HL-60 (cell line): ENCODE data around the gene SERINC1.

Experiments
- DNase-seq, 2 experiments: peaks; one replicate each; pipeline ENCODE4 v3.0.0-alpha.2; 2010 to 2020; ENCODE audit warnings: low read depth in 1 of 2, low spot score in 1 of 2
- H3K27ac ChIP-seq: fragments of 250-450 bp; sonication (Bioruptor Pico); replicated peaks from 2 replicates; pipeline ENCODE4 v1.5.1; 2020; ENCODE audit warnings: mild to moderate bottlenecking, moderate library complexity
- H3K27me3 ChIP-seq: fragments of 250-450 bp; sonication (Bioruptor Pico); 2 replicates; pipeline ENCODE4 v1.5.1; 2021; ENCODE audit warnings: mild to moderate bottlenecking, moderate library complexity; ENCODE audit not compliant: insufficient read depth, poor library complexity, severe bottlenecking
- H3K4me3 ChIP-seq: replicated peaks from 2 replicates; pipeline ENCODE4 v1.5.1; 2011; ENCODE audit warnings: mild to moderate bottlenecking, control low read depth, low read length; ENCODE audit not compliant: insufficient read depth
- CTCF ChIP-seq: IDR thresholded peaks from one replicate; pipeline ENCODE4 v1.5.1; 2011; ENCODE audit warnings: low read length, control low read depth, inconsistent platforms; ENCODE audit not compliant: insufficient read depth
- GABPA ChIP-seq: IDR thresholded peaks from 2 replicates; pipeline ENCODE4 v1.6.1; 2012; ENCODE audit warnings: low read depth
- POLR2AphosphoS5 ChIP-seq: IDR thresholded peaks from 2 replicates; pipeline ENCODE4 v1.6.1; 2012; ENCODE audit warnings: low read depth
- SPI1 ChIP-seq: IDR thresholded peaks from 2 replicates; pipeline ENCODE4 v1.6.1; 2012; ENCODE audit warnings: low read depth, mild to moderate bottlenecking, borderline replicate concordance
- TF ChIP-seq, protein P1 (sequence below): IDR thresholded peaks from 2 replicates; pipeline ENCODE4 v1.6.1; 2012; ENCODE audit warnings: low read depth; ENCODE audit not compliant: insufficient replicate concordance

SERINC1 gene

DNA sequence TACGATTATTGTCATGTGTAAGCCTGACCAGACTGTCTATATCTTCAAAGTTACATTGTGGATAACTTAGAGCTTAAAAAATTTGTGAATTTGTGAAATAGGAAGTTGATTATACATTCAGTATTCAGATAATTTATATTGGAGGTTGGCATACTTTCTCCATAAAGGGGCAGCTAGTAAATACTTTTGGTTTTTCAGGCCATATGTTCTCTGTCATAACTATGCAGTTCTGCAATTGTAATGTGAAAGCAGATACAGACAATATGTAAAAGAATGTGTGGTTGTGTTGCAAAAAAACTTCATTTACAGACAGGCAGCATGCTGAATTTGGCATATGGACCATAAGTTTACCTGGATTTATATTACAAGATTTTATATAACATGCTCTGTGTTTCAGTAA, 42.8 kb downstream of the SERINC1 start:
- TF ChIP-seq POLR2AphosphoS5 (no peak), GABPA (no peak), SPI1 (no peak), CTCF (no peak)

GRCh38 chr6:122426597-122426996, 45.0 kb downstream of the SERINC1 start:
- no peaks in the 10 kb centered on the region for H3K27me3 ChIP-seq
- no peak for DNase-seq
- no peak overlapping the region for H3K27ac ChIP-seq
- H3K4me3 ChIP-seq: no peak overlapping the region
- TF ChIP-seq GABPA (no peak), CTCF (no peak), SPI1 (no peak), POLR2AphosphoS5 (no peak)
- TF ChIP-seq, protein P1, sequence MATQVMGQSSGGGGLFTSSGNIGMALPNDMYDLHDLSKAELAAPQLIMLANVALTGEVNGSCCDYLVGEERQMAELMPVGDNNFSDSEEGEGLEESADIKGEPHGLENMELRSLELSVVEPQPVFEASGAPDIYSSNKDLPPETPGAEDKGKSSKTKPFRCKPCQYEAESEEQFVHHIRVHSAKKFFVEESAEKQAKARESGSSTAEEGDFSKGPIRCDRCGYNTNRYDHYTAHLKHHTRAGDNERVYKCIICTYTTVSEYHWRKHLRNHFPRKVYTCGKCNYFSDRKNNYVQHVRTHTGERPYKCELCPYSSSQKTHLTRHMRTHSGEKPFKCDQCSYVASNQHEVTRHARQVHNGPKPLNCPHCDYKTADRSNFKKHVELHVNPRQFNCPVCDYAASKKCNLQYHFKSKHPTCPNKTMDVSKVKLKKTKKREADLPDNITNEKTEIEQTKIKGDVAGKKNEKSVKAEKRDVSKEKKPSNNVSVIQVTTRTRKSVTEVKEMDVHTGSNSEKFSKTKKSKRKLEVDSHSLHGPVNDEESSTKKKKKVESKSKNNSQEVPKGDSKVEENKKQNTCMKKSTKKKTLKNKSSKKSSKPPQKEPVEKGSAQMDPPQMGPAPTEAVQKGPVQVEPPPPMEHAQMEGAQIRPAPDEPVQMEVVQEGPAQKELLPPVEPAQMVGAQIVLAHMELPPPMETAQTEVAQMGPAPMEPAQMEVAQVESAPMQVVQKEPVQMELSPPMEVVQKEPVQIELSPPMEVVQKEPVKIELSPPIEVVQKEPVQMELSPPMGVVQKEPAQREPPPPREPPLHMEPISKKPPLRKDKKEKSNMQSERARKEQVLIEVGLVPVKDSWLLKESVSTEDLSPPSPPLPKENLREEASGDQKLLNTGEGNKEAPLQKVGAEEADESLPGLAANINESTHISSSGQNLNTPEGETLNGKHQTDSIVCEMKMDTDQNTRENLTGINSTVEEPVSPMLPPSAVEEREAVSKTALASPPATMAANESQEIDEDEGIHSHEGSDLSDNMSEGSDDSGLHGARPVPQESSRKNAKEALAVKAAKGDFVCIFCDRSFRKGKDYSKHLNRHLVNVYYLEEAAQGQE: no peak

More for the DNA sequence above, 42.8 kb downstream of the SERINC1 start:
- no peaks in the 10 kb centered on the region for H3K27me3 ChIP-seq
- no peak for DNase-seq
- H3K4me3 ChIP-seq: no peak overlapping the region
- no peak overlapping the region for H3K27ac ChIP-seq

DNA sequence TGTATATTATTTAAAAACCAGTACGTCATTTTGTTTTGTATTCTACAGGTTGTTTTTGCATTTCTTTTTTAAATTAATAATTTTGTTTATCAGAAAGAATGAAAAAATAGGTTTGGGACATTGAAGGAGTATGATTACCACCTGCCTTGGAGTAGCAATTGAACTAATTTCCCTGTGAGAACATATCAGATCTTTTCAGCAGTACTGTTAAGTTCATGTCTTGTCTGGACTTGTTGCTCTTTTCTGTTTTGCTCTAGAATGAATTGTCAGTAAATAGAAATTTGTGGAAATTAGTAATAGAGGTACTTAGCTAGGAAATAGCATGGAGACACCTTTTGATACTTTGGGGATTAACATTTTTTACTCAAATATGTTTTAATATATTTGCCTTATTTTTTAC, 47.9 kb downstream of the SERINC1 start:
- no peaks in the 10 kb centered on the region for H3K27me3 ChIP-seq

More for the DNA sequence above, 47.9 kb downstream of the SERINC1 start:
- no peak for DNase-seq
- Histone ChIP-seq H3K27ac (no peak overlapping the region), H3K4me3 (no peak overlapping the region)
- no peak for TF ChIP-seq CTCF
- TF ChIP-seq POLR2AphosphoS5: no peak
- TF ChIP-seq GABPA: no peak
- TF ChIP-seq SPI1: no peak
- TF ChIP-seq, protein P1: no peak
